ENCODE data around the gene PDZD2. TPM values are rescaled to one million over a fixed set of nuclear protein-coding genes. Genes with fewer than 3 reads are reported as not detected.

Gene PDZD2
- total and polyA plus RNA-seq, 2 experiments from 2014 or later = 8.3 to 16.9 TPM

GRCh38 chr5:31682025-31682424 is 43.1 kb downstream of the PDZD2 start:
- TF ChIP-seq ZNF331 (CRISPR knock-in tag; IDR thresholded peaks at IDR 0.05; ENCODE audit: low read depth) (no peak), STAT1 (IDR thresholded peaks at IDR 0.05; ENCODE audit: unreplicated experiment) (no peak), REST (IDR thresholded peaks at IDR 0.05; ENCODE audit: unreplicated experiment) (no peak), CTCF (conservative IDR thresholded peaks at IDR 0.05; ENCODE audit: low read depth in 2 of 2) (no peak), ZNF462 (CRISPR knock-in tag; IDR thresholded peaks at IDR 0.05) (no peak), EZH2phosphoT487 (IDR thresholded peaks at IDR 0.05; ENCODE audit: unreplicated experiment) (no peak), POLR2AphosphoS5 (IDR thresholded peaks at IDR 0.05; ENCODE audit: low read depth) (no peak), JUNB (IDR thresholded peaks at IDR 0.05; ENCODE audit: unreplicated experiment) (no peak), NANOG (IDR thresholded peaks at IDR 0.05; ENCODE audit: borderline replicate concordance) (no peak), ZNF114 (CRISPR knock-in tag; IDR thresholded peaks at IDR 0.05) (no peak), CREB1 (CRISPR knock-in tag; IDR thresholded peaks at IDR 0.05; ENCODE audit: low read depth) (no peak), ETS1 (IDR thresholded peaks at IDR 0.05) (no peak), EZH2 (IDR thresholded peaks at IDR 0.05; ENCODE audit: low read depth, unreplicated experiment) (no peak)
- H3K4me1 Mint-ChIP-seq = peaks cover 23% of the 10 kb centered on the region
- Histone ChIP-seq H3K79me2 (replicated peaks; ENCODE audit: insufficient read depth) (no peaks in the 10 kb centered on the region), H3K4me1 (ENCODE audit: insufficient read depth) (peaks cover 28% of the 10 kb centered on the region), H3K4me2 (no peak overlapping the region), H3K27me3 (ENCODE audit: insufficient read depth) (no peaks in the 10 kb centered on the region), H3K4me3 (no peak overlapping the region), H3K36me3 (ENCODE audit: insufficient read depth) (no peaks in the 10 kb centered on the region), H2AFZ (no peak overlapping the region), H3K9me2 (ENCODE audit: insufficient read depth) (no peaks in the 10 kb centered on the region), H4K20me1 (replicated peaks; ENCODE audit: insufficient read depth) (no peaks in the 10 kb centered on the region), H3K27ac (ENCODE audit: low read depth) (no peak overlapping the region), H3F3A (replicated peaks; ENCODE audit: low read depth) (no peaks in the 10 kb centered on the region)
- H3K9me3 Mint-ChIP-seq = no peaks in the 10 kb centered on the region
- peaks cover 3% of the 10 kb centered on the region for H3K27me3 Mint-ChIP-seq (ENCODE audit: insufficient read depth, low read depth, poor library complexity)
- H3K4me3 Mint-ChIP-seq = no peak overlapping the region
- DNase-seq (ENCODE audit: low spot score) = no peak
- no peaks in the 10 kb centered on the region for H3K36me3 Mint-ChIP-seq (ENCODE audit: low read depth)
- ATAC-seq = peak; percentile 57; the same call in 2 of the 3 replicates
- H3K27ac Mint-ChIP-seq = peak overlapping the region; percentile 24; the same call in 1 of the 2 replicates

All from GM23338 (cell line).